CD8-positive, alpha-beta memory T cell (primary cell): ENCODE measurements around the gene SEZ6L. TPM values are rescaled to one million over a fixed set of nuclear protein-coding genes. Genes with fewer than 3 reads are reported as not detected.

ENCODE experiments used
- CTCF ChIA-PET: fragments of 350-600 bp; sonication (Branson Sonifier 250); formaldehyde crosslinking; loops from one replicate; lab custom pipeline; 2021; ENCODE audit warnings: antibody characterized with exemption; lab: Charles Lee
- POLR2A ChIA-PET: fragments of 350-600 bp; sonication (Branson Sonifier 250); formaldehyde crosslinking; loops from one replicate; lab custom pipeline; 2021; ENCODE audit warnings: antibody characterized with exemption; lab: Charles Lee
- DNase-seq, 5 donors: peaks; one replicate each; pipeline versions ENCODE4 v3.0.0 to v3.0.0-alpha.2; 2020 to 2022; ENCODE audit warnings: mixed read lengths in 1 of 5
- H3K27ac ChIP-seq: one replicate; pipeline ENCODE4 v1.7.0; 2013; ENCODE audit warnings: low read depth, mild to moderate bottlenecking, low read length, moderate library complexity
- H3K27me3 ChIP-seq: 2 replicates; pipeline ENCODE4 v1.7.0; 2013; ENCODE audit warnings: low read length, mild to moderate bottlenecking; ENCODE audit not compliant: insufficient read depth, poor library complexity, severe bottlenecking
- H3K36me3 ChIP-seq: 2 replicates; pipeline ENCODE4 v1.7.0; 2013; ENCODE audit warnings: mild to moderate bottlenecking, low read length, moderate library complexity; ENCODE audit not compliant: insufficient read depth
- H3K4me1 ChIP-seq: 2 replicates; pipeline ENCODE4 v1.7.0; 2013; ENCODE audit warnings: mild to moderate bottlenecking, low read length, moderate library complexity; ENCODE audit not compliant: insufficient read depth
- H3K4me3 ChIP-seq: 2 replicates; pipeline ENCODE4 v1.7.0; 2013; ENCODE audit warnings: mild to moderate bottlenecking, low read length
- H3K9me3 ChIP-seq: 2 replicates; pipeline ENCODE4 v1.7.0; 2013; ENCODE audit warnings: mild to moderate bottlenecking, low read length
- H3K27ac Mint-ChIP-seq, 8 donors: one replicate each; pipeline ENCODE4 v1.8.0; 2020 to 2021; ENCODE audit warnings: mixed read lengths in 8 of 8, mild to moderate bottlenecking in 6 of 8, inconsistent platforms in 3 of 8, moderate library complexity in 3 of 8
- H3K27me3 Mint-ChIP-seq, 2 donors: one replicate each; pipeline ENCODE4 v1.8.0; 2020 to 2021; ENCODE audit warnings: mixed read lengths in 2 of 2, mild to moderate bottlenecking in 1 of 2, moderate library complexity in 1 of 2
- H3K36me3 Mint-ChIP-seq, 3 donors: one replicate each; pipeline ENCODE4 v1.8.0; 2020 to 2021; ENCODE audit warnings: mixed read lengths in 3 of 3, inconsistent platforms in 1 of 3, mild to moderate bottlenecking in 1 of 3
- H3K4me1 Mint-ChIP-seq, 3 donors: one replicate each; pipeline ENCODE4 v1.8.0; 2020 to 2021; ENCODE audit warnings: mixed read lengths in 3 of 3, inconsistent platforms in 1 of 3, mild to moderate bottlenecking in 1 of 3
- H3K4me3 Mint-ChIP-seq, 7 donors: one replicate each; pipeline ENCODE4 v1.8.0; 2020 to 2021; ENCODE audit warnings: mixed read lengths in 7 of 7, mild to moderate bottlenecking in 6 of 7, moderate library complexity in 4 of 7, inconsistent platforms in 2 of 7
- H3K9me3 Mint-ChIP-seq, 5 donors: one replicate each; pipeline ENCODE4 v1.8.0; 2020 to 2022; ENCODE audit warnings: mixed read lengths in 5 of 5, mild to moderate bottlenecking in 3 of 5, moderate library complexity in 2 of 5, inconsistent platforms in 1 of 5
- polyA plus RNA-seq: library from polyadenylated mRNA; unstranded; fragments of 300-500 nt; fragmentation: Illumina TruSeq; gene quantifications from one replicate; pipeline ENCODE4 v1.2.3, GENCODE V29; 2021
- total RNA-seq, 2 experiments: library from RNA; stranded (reverse); gene quantifications; one replicate each; pipeline ENCODE4 v1.2.3, GENCODE V29; 2021

SEZ6L gene
- total and polyA plus RNA-seq, 3 experiments from 2014 or later: not detected

DNA sequence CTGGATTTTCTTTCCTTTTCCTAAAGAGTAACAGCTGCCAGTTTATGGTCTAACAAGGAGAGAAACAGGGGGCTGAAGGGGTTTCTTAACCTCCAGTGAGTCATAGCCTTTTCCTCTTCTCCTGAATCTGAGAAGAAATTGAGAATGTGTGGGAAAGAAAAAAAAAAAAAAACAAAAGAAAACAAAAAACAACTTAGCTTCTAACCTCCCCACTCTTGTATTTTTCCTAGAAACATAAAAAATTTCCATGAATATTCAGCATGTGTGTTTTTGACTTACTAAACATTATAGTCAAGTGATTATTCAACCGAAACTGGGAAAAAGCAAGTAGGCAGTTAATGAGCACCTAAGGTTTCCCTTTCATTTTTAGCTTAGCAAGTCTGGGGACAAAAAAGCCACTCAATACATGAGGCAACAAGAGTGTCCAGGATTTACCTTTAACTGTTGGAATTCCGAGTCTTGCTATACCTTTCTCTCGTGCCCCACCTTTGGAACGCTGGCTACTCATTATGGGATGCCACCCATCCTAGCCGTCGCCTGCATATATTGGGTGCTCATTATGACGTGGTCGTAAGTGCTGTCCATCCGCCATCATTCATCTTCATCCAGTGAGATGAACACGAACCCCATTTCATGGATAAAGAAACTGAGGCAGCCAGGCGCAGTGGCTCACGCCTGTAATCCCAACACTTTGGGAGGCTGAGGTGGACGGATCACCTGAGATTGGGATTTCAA lies 262.2 kb downstream of the SEZ6L start:
- no peaks in the 10 kb centered on the region for H3K9me3 Mint-ChIP-seq
- H3K4me1 ChIP-seq: peaks cover 26% of the 10 kb centered on the region

DNA sequence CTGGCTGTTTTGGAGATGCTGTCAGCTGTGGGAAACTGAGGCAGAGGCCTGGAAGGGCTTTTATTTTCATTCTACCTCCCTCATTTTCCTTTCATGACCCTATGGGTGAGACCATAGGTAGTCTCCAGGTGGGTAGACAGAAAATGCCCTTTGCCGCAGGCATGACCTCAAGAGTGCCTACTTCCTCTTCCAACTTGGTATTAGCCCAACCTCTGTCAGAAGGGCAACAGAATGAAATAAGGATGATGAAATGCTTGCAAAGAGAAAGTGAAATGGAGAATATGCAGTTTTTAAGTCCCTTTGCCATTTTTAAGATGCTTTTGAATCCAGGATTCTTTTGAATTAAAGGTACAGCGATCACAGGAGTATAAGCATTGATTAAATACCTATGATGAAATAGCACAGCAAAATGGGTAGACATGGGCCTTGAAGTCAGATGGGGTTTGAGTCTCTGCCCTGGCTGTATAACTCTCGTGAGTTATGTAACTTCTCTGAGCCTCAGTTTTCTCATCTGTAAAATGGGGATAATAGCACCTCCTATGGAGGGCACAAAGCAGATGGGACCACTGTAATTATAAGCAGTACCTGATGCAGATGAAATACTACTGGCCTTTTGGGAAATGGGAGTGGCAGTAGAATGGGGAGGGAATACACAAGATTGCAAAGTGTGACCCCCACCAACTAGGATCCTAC lies 263.5 kb downstream of the SEZ6L start:
- Mint-ChIP-seq H3K27me3 (no peaks in the 10 kb centered on the region), H3K4me3 (peak overlapping the region in 1 of 7 donors; percentile 67), H3K27ac (no peak overlapping the region), H3K9me3 (no peaks in the 10 kb centered on the region), H3K36me3 (peaks cover 0 to 43% (median 6%) of the 10 kb centered on the region in 3 donors), H3K4me1 (peaks cover 44 to 69% (median 59%) of the 10 kb centered on the region in 3 donors)
- Histone ChIP-seq H3K4me3 (no peak overlapping the region), H3K27me3 (no peaks in the 10 kb centered on the region), H3K4me1 (peaks cover 25% of the 10 kb centered on the region), H3K36me3 (peaks cover 13% of the 10 kb centered on the region), H3K27ac (no peak overlapping the region), H3K9me3 (no peaks in the 10 kb centered on the region)
- DNase-seq: no peak
- POLR2A ChIA-PET: no interaction called here
- CTCF ChIA-PET: no interaction called here

More for the DNA sequence above, 262.2 kb downstream of the SEZ6L start:
- ChIA-PET POLR2A (interaction anchor here (0.6 to 3.4 kb wide), 2 partner anchors 17 to 52 kb away, joined by 3 to 22 read pairs; partner anchors contain the start of genes HPS4 and SRRD), CTCF (interaction anchor here (1.5 to 2.3 kb wide), 2 partner anchors 52 to 68 kb away, joined by 3 to 5 read pairs; partner anchors contain the start of genes HPS4 and SRRD)
- peaks cover 13% of the 10 kb centered on the region for H3K36me3 ChIP-seq
- peaks cover 39 to 60% (median 50%) of the 10 kb centered on the region in 3 donors for H3K4me1 Mint-ChIP-seq
- peak overlapping the region in 2 of 8 donors; percentile 34 to 89 for H3K27ac Mint-ChIP-seq
- peak overlapping the region in 5 of 7 donors; percentile 79 to 84 (median 83) for H3K4me3 Mint-ChIP-seq
- H3K9me3 ChIP-seq: no peaks in the 10 kb centered on the region
- no peak overlapping the region for H3K4me3 ChIP-seq
- no peak for DNase-seq
- no peak overlapping the region for H3K27ac ChIP-seq
- no peaks in the 10 kb centered on the region for H3K27me3 Mint-ChIP-seq
- peaks cover 0 to 31% (median 6%) of the 10 kb centered on the region in 3 donors for H3K36me3 Mint-ChIP-seq
- H3K27me3 ChIP-seq: no peaks in the 10 kb centered on the region
